HEK293 (cell line): Measurements from ENCODE around the gene PPY.
"Not testable (repeated sequence)": the region's sequence is repeated elsewhere in the genome, so short reads cannot be mapped to it uniquely, and the experiment has no call there.

Experiments used
- CTCF ChIA-PET: fragments of 350-600 bp; formaldehyde crosslinking; extraction: SDS; loops from one replicate; lab custom pipeline; 2021; ENCODE audit warnings: antibody characterized with exemption; lab: Yijun Ruan, JAX
- POLR2A ChIA-PET: fragments of 300-600 bp; formaldehyde crosslinking; extraction: SDS; loops from one replicate; lab custom pipeline; 2020; ENCODE audit warnings: antibody characterized with exemption, inconsistent platforms; lab: Yijun Ruan, JAX
- H3K27ac ChIP-seq: fragments of 200-500 bp; sonication (Bioruptor generic); 2 replicates; pipeline ENCODE4 v1.5.1; 2014; ENCODE audit warnings: low read depth, low read length, control low read depth, inconsistent platforms; ENCODE audit errors: extremely low read depth
- H3K36me3 ChIP-seq, 2 experiments: fragments of 200-500 bp in 1 of 2; sonication (Bioruptor generic) in 1 of 2; 1 replicate in 1 of 2; 2 replicates in 1 of 2; pipeline ENCODE4 v1.5.1; 2014 to 2017; ENCODE audit warnings: inconsistent platforms in 2 of 2, low read length in 2 of 2; ENCODE audit not compliant: control insufficient read depth in 2 of 2, insufficient read depth in 1 of 2
- H3K4me1 ChIP-seq: fragments of 200-500 bp; sonication (Bioruptor generic); 2 replicates; pipeline ENCODE4 v1.5.1; 2014; ENCODE audit warnings: mild to moderate bottlenecking, low read length, inconsistent platforms; ENCODE audit not compliant: control insufficient read depth, insufficient read depth
- H3K4me3 ChIP-seq: 2 replicates; pipeline ENCODE4 v1.5.1; 2011; ENCODE audit warnings: low read depth, mild to moderate bottlenecking, control low read depth, low read length, moderate library complexity
- H3K9me3 ChIP-seq: fragments of 200-500 bp; sonication (Bioruptor generic); 2 replicates; pipeline ENCODE4 v1.5.1; 2014; ENCODE audit warnings: low read depth, low read length, inconsistent platforms; ENCODE audit not compliant: control insufficient read depth, insufficient read depth
- HOXD13 ChIP-seq: sonication (generic); formaldehyde crosslinking; IDR thresholded peaks from 2 replicates; pipeline ENCODE4 v1.8.0; 2022; ENCODE audit warnings: missing genetic modification reagents, borderline replicate concordance
- SP2 ChIP-seq: fragments of 450-650 bp; formaldehyde crosslinking; IDR thresholded peaks from 2 replicates; pipeline ENCODE4 v1.5.1; 2016; ENCODE audit warnings: missing biosample characterization, missing genetic modification characterization
- ZFP37 ChIP-seq: fragments of 450-650 bp; formaldehyde crosslinking; IDR thresholded peaks from 2 replicates; pipeline ENCODE4 v1.5.1; 2016; ENCODE audit warnings: missing biosample characterization, missing genetic modification characterization
- ZFP41 ChIP-seq: fragments of 450-650 bp; formaldehyde crosslinking; IDR thresholded peaks from 2 replicates; pipeline ENCODE4 v1.5.1; 2016; ENCODE audit warnings: missing biosample characterization, missing genetic modification characterization, borderline replicate concordance
- ZNF19 ChIP-seq: fragments of 450-650 bp; formaldehyde crosslinking; IDR thresholded peaks from 2 replicates; pipeline ENCODE4; 2016; ENCODE audit warnings: missing biosample characterization, missing genetic modification characterization, low read depth
- ZNF248 ChIP-seq: fragments of 450-650 bp; formaldehyde crosslinking; IDR thresholded peaks from 2 replicates; pipeline ENCODE4 v1.5.1; 2017; ENCODE audit warnings: missing biosample characterization, missing genetic modification characterization
- ZNF274 ChIP-seq, 2 experiments: fragments of 200-500 bp in 1 of 2; fragments of 450-650 bp in 1 of 2; sonication (Bioruptor generic) in 1 of 2; formaldehyde crosslinking in 1 of 2; IDR thresholded peaks; 2 replicates each; pipeline versions ENCODE4 v1.5.1 to v1.6.1; 2014 to 2016; ENCODE audit warnings: borderline replicate concordance in 1 of 2, inconsistent platforms in 1 of 2, low read length in 1 of 2, missing biosample characterization in 1 of 2, missing genetic modification characterization in 1 of 2
- ZNF280C ChIP-seq: fragments of 450-650 bp; formaldehyde crosslinking; IDR thresholded peaks from 2 replicates; pipeline ENCODE4 v1.5.1; 2016; ENCODE audit warnings: missing biosample characterization, missing genetic modification characterization
- ZNF394 ChIP-seq: fragments of 450-650 bp; formaldehyde crosslinking; IDR thresholded peaks from 2 replicates; pipeline ENCODE4 v1.5.1; 2016; ENCODE audit warnings: missing biosample characterization, missing genetic modification characterization, mild to moderate bottlenecking, moderate library complexity, borderline replicate concordance
- ZNF426 ChIP-seq: fragments of 450-650 bp; formaldehyde crosslinking; IDR thresholded peaks from 2 replicates; pipeline ENCODE4 v1.5.1; 2017; ENCODE audit warnings: missing biosample characterization, missing genetic modification characterization, mild to moderate bottlenecking, inconsistent platforms, moderate library complexity
- ZNF510 ChIP-seq: fragments of 450-650 bp; formaldehyde crosslinking; IDR thresholded peaks from 2 replicates; pipeline ENCODE4 v1.5.1; 2018; ENCODE audit warnings: mild to moderate bottlenecking, missing genetic modification characterization, missing biosample characterization; ENCODE audit not compliant: insufficient replicate concordance
- ZNF514 ChIP-seq: fragments of 450-650 bp; formaldehyde crosslinking; IDR thresholded peaks from 2 replicates; pipeline ENCODE4 v1.5.1; 2016; ENCODE audit warnings: missing biosample characterization, missing genetic modification characterization
- ZSCAN30 ChIP-seq: fragments of 450-650 bp; IDR thresholded peaks from 2 replicates; pipeline ENCODE4 v1.5.1; 2018; ENCODE audit warnings: missing biosample characterization, mild to moderate bottlenecking, missing genetic modification characterization, moderate library complexity
- TF ChIP-seq, protein P1 (sequence below): fragments of 450-650 bp; formaldehyde crosslinking; IDR thresholded peaks from 2 replicates; pipeline ENCODE4 v1.5.1; 2016; ENCODE audit warnings: missing biosample characterization, missing genetic modification characterization

The PPY gene

GRCh38 chr17:43971436-43971835, 29.2 kb upstream of the PPY start:
- not testable (repeated sequence) for H3K27ac ChIP-seq, H3K4me3 ChIP-seq, H3K9me3 ChIP-seq, H3K36me3 ChIP-seq, H3K4me1 ChIP-seq
- ChIA-PET CTCF (interaction anchor here (0.8 to 1.4 kb wide), 4 partner anchors 11 to 28 kb away, joined by 3 to 9 read pairs (median 4); no protein-coding TSS in a partner anchor), POLR2A (interaction anchor here (1.1 kb wide), 1 partner anchor 11 kb away, joined by 4 read pairs; no protein-coding TSS in a partner anchor)

- no peak for TF ChIP-seq ZFP41
- no peak overlapping the region for H3K27ac ChIP-seq
- POLR2A ChIA-PET: interaction anchor here (0.5 to 0.7 kb wide), 3 partner anchors 20 to 141 kb away, joined by 3 to 4 read pairs (median 4); no protein-coding TSS in a partner anchor
- no peaks in the 10 kb centered on the region for H3K4me1 ChIP-seq
- no peaks in the 10 kb centered on the region for H3K9me3 ChIP-seq
- CTCF ChIA-PET: interaction anchor here (0.6 to 0.9 kb wide), 2 partner anchors 26 to 93 kb away, joined by 3 to 4 read pairs; no protein-coding TSS in a partner anchor
- H3K4me3 ChIP-seq: no peak overlapping the region
- no peaks in the 10 kb centered on the region for H3K36me3 ChIP-seq
Measured at GRCh38 chr17:43970366-43970765, 28.1 kb upstream of the PPY start.

DNA sequence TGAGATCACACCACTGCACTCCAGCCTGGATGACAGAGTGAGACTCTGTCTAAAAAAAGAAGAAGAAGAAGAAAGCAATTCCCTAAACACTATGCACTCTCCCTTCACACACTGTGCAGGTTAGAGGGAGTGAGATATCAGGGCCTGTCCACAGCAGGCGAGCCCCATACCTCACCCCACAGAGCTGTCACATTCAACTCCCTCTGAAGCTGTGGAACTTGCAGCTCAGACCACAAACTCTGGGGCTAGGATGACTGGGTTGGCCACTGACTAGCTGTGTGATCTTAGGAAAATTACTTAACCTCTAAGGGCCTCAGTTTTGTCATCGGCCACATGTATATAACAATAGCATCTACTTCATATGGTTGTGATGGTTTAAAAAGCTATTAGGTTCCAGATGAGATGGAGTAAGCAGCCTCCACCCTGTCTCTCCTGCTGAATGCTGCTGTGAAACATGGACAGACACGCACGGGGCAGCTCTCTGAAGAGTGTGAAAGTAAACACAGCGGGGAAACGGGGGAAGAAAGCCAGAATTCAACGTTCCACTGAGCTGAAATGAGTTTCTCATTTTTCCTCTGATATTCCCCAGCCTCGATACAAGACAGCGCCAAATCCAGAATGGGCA, 25.1 kb upstream of the PPY start:
- TF ChIP-seq, protein P1, sequence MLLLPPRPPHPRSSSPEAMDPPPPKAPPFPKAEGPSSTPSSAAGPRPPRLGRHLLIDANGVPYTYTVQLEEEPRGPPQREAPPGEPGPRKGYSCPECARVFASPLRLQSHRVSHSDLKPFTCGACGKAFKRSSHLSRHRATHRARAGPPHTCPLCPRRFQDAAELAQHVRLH (tag by site-specific recombination): no peak
- TF ChIP-seq ZNF19 (tag by site-specific recombination) (no peak), HOXD13 (CRISPR knock-in tag) (no peak), ZNF248 (tag by site-specific recombination) (no peak), ZNF514 (tag by site-specific recombination) (no peak), SP2 (tag by site-specific recombination) (no peak), ZNF510 (tag by site-specific recombination) (no peak), ZNF394 (tag by site-specific recombination) (no peak), ZNF426 (no peak)
- no peak overlapping the region for H3K27ac ChIP-seq
- ChIA-PET CTCF (interaction anchor here (0.5 to 2.1 kb wide), 8 partner anchors 17 to 1084 kb away, joined by 3 to 12 read pairs (median 3); no protein-coding TSS in a partner anchor), POLR2A (no interaction called here)
- no peaks in the 10 kb centered on the region for H3K4me1 ChIP-seq
- no peak overlapping the region for H3K4me3 ChIP-seq
- no peaks in the 10 kb centered on the region for H3K36me3 ChIP-seq
- no peaks in the 10 kb centered on the region for H3K9me3 ChIP-seq

DNA sequence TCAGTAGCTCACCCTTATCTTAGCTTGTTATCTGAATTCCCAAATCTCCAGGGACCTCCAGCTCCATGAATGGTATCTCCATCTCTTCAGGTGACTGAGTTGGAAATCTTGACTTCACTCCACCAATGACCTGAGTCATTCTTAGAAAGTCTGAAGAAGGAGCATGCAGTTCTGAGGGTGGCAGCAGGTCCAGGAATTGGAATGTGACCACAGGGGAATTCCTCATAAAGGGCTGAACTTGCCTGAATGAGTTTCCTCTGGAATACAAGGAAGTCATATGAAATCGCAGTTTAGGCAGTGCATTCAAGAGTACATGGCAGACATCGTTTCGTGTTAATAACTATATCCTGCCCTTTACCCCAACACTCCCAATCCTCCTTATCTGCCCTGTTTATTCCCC, 24.0 kb upstream of the PPY start:
- Histone ChIP-seq H3K4me1 (no peaks in the 10 kb centered on the region), H3K9me3 (no peaks in the 10 kb centered on the region), H3K4me3 (no peak overlapping the region), H3K27ac (no peak overlapping the region), H3K36me3 (no peaks in the 10 kb centered on the region)
- TF ChIP-seq ZNF274 (IDR thresholded peaks at IDR 0.05; ENCODE audit: low read length): no peak
- TF ChIP-seq ZNF274 (tag by site-specific recombination; IDR thresholded peaks at IDR 0.05; ENCODE audit: borderline replicate concordance): no peak
- no peak for TF ChIP-seq ZFP37
- TF ChIP-seq ZSCAN30 (tag by site-specific recombination): no peak
- no peak for TF ChIP-seq ZNF280C (tag by site-specific recombination)
- ChIA-PET CTCF (interaction anchor here (0.8 to 2.1 kb wide), 4 partner anchors 8 to 150 kb away, joined by 3 to 12 read pairs (median 4); no protein-coding TSS in a partner anchor), POLR2A (no interaction called here)
